OCI-LY3 (cell line): ENCODE measurements around the gene ZNG1A.
"Not testable (repeated sequence)": the region's sequence is repeated elsewhere in the genome, so short reads cannot be mapped to it uniquely, and the experiment has no call there.

Experiments used
- H2AFZ ChIP-seq: fragments of 200-600, 300-600 bp; shearing (Covaris generic); 2 replicates; pipeline ENCODE4 v1.6.0; 2014; ENCODE audit warnings: antibody characterized with exemption, low read depth, low read length
- H3K27ac ChIP-seq: fragments of 200-600, 300-600 bp; sonication (generic); 2 replicates; pipeline ENCODE4 v1.5.1; 2014; ENCODE audit warnings: mild to moderate bottlenecking, low read length, moderate library complexity, mixed read lengths
- H3K27me3 ChIP-seq: fragments of 200-600, 300-600 bp; sonication (generic); 2 replicates; pipeline ENCODE4 v1.6.1; 2014; ENCODE audit warnings: low read depth, low read length, mixed read lengths
- H3K36me3 ChIP-seq: fragments of 200-600, 300-600 bp; sonication (generic); replicated peaks from 2 replicates; pipeline ENCODE3; 2014; ENCODE audit warnings: low read depth, low read length, mixed read lengths
- H3K4me1 ChIP-seq: fragments of 300-600, 200-600 bp; sonication (generic); 2 replicates; pipeline ENCODE4 v1.6.1; 2014; ENCODE audit warnings: low read length, mixed read lengths
- H3K4me2 ChIP-seq: fragments of 200-600, 300-600 bp; sonication (generic); 2 replicates; pipeline ENCODE4 v1.6.1; 2014; ENCODE audit warnings: low read length, mixed read lengths
- H3K4me3 ChIP-seq: fragments of 300-600, 200-600 bp; sonication (generic); 2 replicates; pipeline ENCODE4 v1.5.1; 2014; ENCODE audit warnings: antibody characterized with exemption, mild to moderate bottlenecking, low read length, moderate library complexity
- H3K79me2 ChIP-seq: fragments of 300-600, 200-600 bp; shearing (Covaris generic); 2 replicates; pipeline ENCODE4 v1.6.1; 2014; ENCODE audit warnings: mild to moderate bottlenecking, low read length, mixed read lengths
- H3K9ac ChIP-seq: fragments of 300-600, 200-600 bp; shearing (Covaris generic); 2 replicates; pipeline ENCODE4 v1.6.0; 2014; ENCODE audit warnings: mild to moderate bottlenecking, low read length, moderate library complexity
- H3K9me3 ChIP-seq: fragments of 200-600, 300-600 bp; shearing (Covaris generic); 2 replicates; pipeline ENCODE4 v1.6.1; 2014; ENCODE audit warnings: low read length, mixed read lengths; ENCODE audit not compliant: insufficient read depth
- H4K20me1 ChIP-seq: fragments of 200-600, 300-600 bp; sonication (generic); 2 replicates; pipeline ENCODE4 v1.6.1; 2016; ENCODE audit warnings: low read length, mixed read lengths; ENCODE audit not compliant: insufficient read depth

ZNG1A gene

GRCh38 chr9:117995-118467 is 60.8 kb downstream of the ZNG1A start, which contains the start of gene FOXD4:
Gene FOXD4 (minus strand): TSS chr9:118417. CDS start chr9:118119, 298 bp downstream.
- H3K27me3 ChIP-seq = not testable (repeated sequence)

GRCh38 chr9:117144-117994 is 61.5 kb downstream of the ZNG1A start:
- H3K36me3 ChIP-seq, H3K4me3 ChIP-seq, H3K27me3 ChIP-seq: not testable (repeated sequence)

More at GRCh38 chr9:117995-118467, 60.8 kb downstream of the ZNG1A start, which contains the start of gene FOXD4:
- not testable (repeated sequence) for H3K4me1 ChIP-seq, H3K4me3 ChIP-seq, H2AFZ ChIP-seq, H3K9ac ChIP-seq, H3K4me2 ChIP-seq, H4K20me1 ChIP-seq, H3K27ac ChIP-seq, H3K36me3 ChIP-seq, H3K9me3 ChIP-seq, H3K79me2 ChIP-seq

GRCh38 chr9:116239-117077 is 62.4 kb downstream of the ZNG1A start:
- not testable (repeated sequence) for H3K36me3 ChIP-seq, H3K4me1 ChIP-seq, H2AFZ ChIP-seq, H3K79me2 ChIP-seq, H3K9me3 ChIP-seq, H3K27me3 ChIP-seq, H3K27ac ChIP-seq, H4K20me1 ChIP-seq, H3K9ac ChIP-seq, H3K4me2 ChIP-seq, H3K4me3 ChIP-seq

More at GRCh38 chr9:117144-117994, 61.5 kb downstream of the ZNG1A start:
- not testable (repeated sequence) for H3K9ac ChIP-seq, H3K9me3 ChIP-seq, H2AFZ ChIP-seq, H3K4me2 ChIP-seq, H3K4me1 ChIP-seq, H4K20me1 ChIP-seq, H3K27ac ChIP-seq, H3K79me2 ChIP-seq

- H3K9ac ChIP-seq, H3K4me1 ChIP-seq, H3K4me2 ChIP-seq, H3K27me3 ChIP-seq, H2AFZ ChIP-seq, H3K36me3 ChIP-seq, H3K4me3 ChIP-seq, H3K9me3 ChIP-seq, H4K20me1 ChIP-seq, H3K79me2 ChIP-seq, H3K27ac ChIP-seq: not testable (repeated sequence)
Observed at GRCh38 chr9:115118-115451, 63.8 kb downstream of the ZNG1A start.

GRCh38 chr9:114267-115117 is 64.4 kb downstream of the ZNG1A start:
- H3K4me2 ChIP-seq, H2AFZ ChIP-seq, H3K9ac ChIP-seq, H3K27me3 ChIP-seq, H3K4me3 ChIP-seq, H3K36me3 ChIP-seq, H3K4me1 ChIP-seq, H3K79me2 ChIP-seq, H3K27ac ChIP-seq, H3K9me3 ChIP-seq, H4K20me1 ChIP-seq: not testable (repeated sequence)

GRCh38 chr9:113468-114266 is 65.2 kb downstream of the ZNG1A start:
- not testable (repeated sequence) for H3K36me3 ChIP-seq, H3K4me3 ChIP-seq, H2AFZ ChIP-seq, H3K4me1 ChIP-seq, H3K79me2 ChIP-seq, H4K20me1 ChIP-seq, H3K27me3 ChIP-seq, H3K27ac ChIP-seq, H3K4me2 ChIP-seq, H3K9me3 ChIP-seq, H3K9ac ChIP-seq

- H3K4me1 ChIP-seq, H2AFZ ChIP-seq, H3K9ac ChIP-seq, H3K4me3 ChIP-seq, H4K20me1 ChIP-seq, H3K27me3 ChIP-seq, H3K36me3 ChIP-seq, H3K79me2 ChIP-seq, H3K4me2 ChIP-seq, H3K9me3 ChIP-seq, H3K27ac ChIP-seq: not testable (repeated sequence)
Observed at GRCh38 chr9:112589-113467, 66.0 kb downstream of the ZNG1A start.

GRCh38 chr9:110672-111071 is 68.2 kb downstream of the ZNG1A start:
- H2AFZ ChIP-seq, H3K79me2 ChIP-seq, H3K27ac ChIP-seq, H3K36me3 ChIP-seq, H3K9me3 ChIP-seq, H3K27me3 ChIP-seq, H3K4me1 ChIP-seq, H3K9ac ChIP-seq, H4K20me1 ChIP-seq, H3K4me2 ChIP-seq, H3K4me3 ChIP-seq: not testable (repeated sequence)
